DOHH2 (cell line): ENCODE results near the gene FLNB.

Source experiments
- EZH2phosphoT487 ChIP-seq: fragments of 200-600 bp; sonication (generic); IDR thresholded peaks from 2 replicates; pipeline ENCODE4 v1.6.1; 2017; ENCODE audit warnings: borderline replicate concordance, mild to moderate bottlenecking, antibody characterized with exemption, low read length, moderate library complexity, mixed read lengths
- TF ChIP-seq, protein P1 (sequence below): fragments of 200-600 bp; sonication (generic); IDR thresholded peaks from one replicate; pipeline ENCODE4 v1.5.1; 2014; ENCODE audit warnings: antibody characterized with exemption, mild to moderate bottlenecking, low read depth, low read length; ENCODE audit not compliant: poor library complexity, severe bottlenecking

DNA sequence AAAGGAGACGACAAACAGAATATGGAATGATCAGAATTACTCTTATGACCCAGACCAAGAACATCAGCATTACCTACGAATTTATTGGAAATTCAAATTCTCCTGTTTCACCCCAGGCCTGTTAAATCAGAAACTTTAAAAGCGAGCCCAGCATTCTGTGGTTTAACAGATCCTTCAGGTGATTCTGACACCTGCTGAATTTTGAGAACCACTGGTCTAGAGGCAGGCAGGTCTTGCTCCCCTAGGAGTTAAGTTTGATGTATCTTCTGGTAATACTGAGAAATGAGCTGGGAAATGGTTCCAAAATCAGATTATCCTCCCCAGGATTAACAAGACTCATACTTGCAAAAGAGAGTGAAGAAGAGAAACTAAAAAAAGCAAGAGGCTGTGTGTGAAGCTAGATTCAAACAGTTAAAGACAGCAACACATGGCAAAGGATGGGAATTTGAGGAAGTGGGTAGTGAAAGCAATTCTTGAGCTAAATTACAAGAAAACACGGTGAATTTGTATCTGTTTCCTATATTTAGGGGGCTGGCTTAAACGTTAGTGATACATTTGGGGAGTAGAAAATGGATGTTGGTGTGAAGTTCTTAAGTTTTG, 66.0 kb downstream of the FLNB start:
- TF ChIP-seq, protein P1, sequence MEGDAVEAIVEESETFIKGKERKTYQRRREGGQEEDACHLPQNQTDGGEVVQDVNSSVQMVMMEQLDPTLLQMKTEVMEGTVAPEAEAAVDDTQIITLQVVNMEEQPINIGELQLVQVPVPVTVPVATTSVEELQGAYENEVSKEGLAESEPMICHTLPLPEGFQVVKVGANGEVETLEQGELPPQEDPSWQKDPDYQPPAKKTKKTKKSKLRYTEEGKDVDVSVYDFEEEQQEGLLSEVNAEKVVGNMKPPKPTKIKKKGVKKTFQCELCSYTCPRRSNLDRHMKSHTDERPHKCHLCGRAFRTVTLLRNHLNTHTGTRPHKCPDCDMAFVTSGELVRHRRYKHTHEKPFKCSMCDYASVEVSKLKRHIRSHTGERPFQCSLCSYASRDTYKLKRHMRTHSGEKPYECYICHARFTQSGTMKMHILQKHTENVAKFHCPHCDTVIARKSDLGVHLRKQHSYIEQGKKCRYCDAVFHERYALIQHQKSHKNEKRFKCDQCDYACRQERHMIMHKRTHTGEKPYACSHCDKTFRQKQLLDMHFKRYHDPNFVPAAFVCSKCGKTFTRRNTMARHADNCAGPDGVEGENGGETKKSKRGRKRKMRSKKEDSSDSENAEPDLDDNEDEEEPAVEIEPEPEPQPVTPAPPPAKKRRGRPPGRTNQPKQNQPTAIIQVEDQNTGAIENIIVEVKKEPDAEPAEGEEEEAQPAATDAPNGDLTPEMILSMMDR: no peak
- TF ChIP-seq EZH2phosphoT487: no peak
